Measurements from ENCODE around the gene RAPGEF4. TPM values are rescaled to one million over a fixed set of nuclear protein-coding genes. Genes with fewer than 3 reads are reported as not detected.

RAPGEF4 gene
- total RNA-seq, 1 experiment from 2014 or later = 1.4 TPM

DNA sequence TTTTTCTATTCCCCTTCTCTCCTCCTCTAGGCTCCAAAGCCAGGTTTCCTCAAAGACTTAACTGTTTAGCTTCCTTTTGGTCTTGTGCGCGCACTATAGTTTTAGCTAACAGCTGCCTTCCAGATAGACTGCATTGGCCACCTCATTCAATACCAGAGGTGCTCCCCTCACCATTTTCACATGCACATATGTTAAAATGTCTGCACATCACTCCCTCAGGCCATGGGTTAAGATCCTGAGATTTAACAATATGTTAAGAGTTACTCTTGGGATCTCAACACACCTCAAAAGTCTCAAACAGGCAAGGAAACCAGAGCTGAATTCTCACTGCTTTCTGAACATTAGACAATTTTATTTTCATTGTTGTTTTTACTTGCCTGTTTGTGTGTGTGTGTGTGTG lies 259.2 kb downstream of the RAPGEF4 start:
- H3K4me1 ChIP-seq (ENCODE audit: insufficient read depth, low read length) = peaks cover 5% of the 10 kb centered on the region; the same call in 1 of the 2 replicates
- Mint-ChIP-seq H3K27ac (no peak overlapping the region), H3K4me3 (no peak overlapping the region), H3K36me3 (ENCODE audit: insufficient read depth in 1 of 3, low read depth in 3 of 3) (no peaks in the 10 kb centered on the region), H3K4me1 (peaks cover 10 to 13% of the 10 kb centered on the region in 2 experiments), H3K27me3 (ENCODE audit: low read depth) (no peaks in the 10 kb centered on the region; the same call in 1 of the 2 replicates), H3K9me3 (no peaks in the 10 kb centered on the region)
- no peak overlapping the region for H3K9ac ChIP-seq (ENCODE audit: extremely low read depth, insufficient read length, low read length)
- no peaks in the 10 kb centered on the region for H3K23me2 ChIP-seq (ENCODE audit: insufficient read length, low read depth, low read length, poor library complexity, severe bottlenecking)
- no peak overlapping the region for H3K4ac ChIP-seq (ENCODE audit: low read depth, low read length)
- H2BK20ac ChIP-seq (ENCODE audit: low read depth, low read length, poor library complexity, severe bottlenecking) = no peak overlapping the region
- no peak for DNase-seq
- H3K4me2 ChIP-seq (ENCODE audit: insufficient read depth, insufficient read length, low read length) = no peak overlapping the region
- TF ChIP-seq, protein P1, sequence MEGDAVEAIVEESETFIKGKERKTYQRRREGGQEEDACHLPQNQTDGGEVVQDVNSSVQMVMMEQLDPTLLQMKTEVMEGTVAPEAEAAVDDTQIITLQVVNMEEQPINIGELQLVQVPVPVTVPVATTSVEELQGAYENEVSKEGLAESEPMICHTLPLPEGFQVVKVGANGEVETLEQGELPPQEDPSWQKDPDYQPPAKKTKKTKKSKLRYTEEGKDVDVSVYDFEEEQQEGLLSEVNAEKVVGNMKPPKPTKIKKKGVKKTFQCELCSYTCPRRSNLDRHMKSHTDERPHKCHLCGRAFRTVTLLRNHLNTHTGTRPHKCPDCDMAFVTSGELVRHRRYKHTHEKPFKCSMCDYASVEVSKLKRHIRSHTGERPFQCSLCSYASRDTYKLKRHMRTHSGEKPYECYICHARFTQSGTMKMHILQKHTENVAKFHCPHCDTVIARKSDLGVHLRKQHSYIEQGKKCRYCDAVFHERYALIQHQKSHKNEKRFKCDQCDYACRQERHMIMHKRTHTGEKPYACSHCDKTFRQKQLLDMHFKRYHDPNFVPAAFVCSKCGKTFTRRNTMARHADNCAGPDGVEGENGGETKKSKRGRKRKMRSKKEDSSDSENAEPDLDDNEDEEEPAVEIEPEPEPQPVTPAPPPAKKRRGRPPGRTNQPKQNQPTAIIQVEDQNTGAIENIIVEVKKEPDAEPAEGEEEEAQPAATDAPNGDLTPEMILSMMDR (conservative IDR thresholded peaks at IDR 0.05) = no peak
- no peak overlapping the region for H2BK5ac ChIP-seq (ENCODE audit: insufficient read length, low read length)
- WGBS (ENCODE audit: extremely low coverage, insufficient read length, low lambda C conversion rate) = no CpG with 5 or more reads among the region's 2 CpGs
- no peak overlapping the region for H3K23ac ChIP-seq (ENCODE audit: insufficient read length, low read depth, low read length)
- no peaks in the 10 kb centered on the region for H4K20me1 ChIP-seq (ENCODE audit: control insufficient read depth, insufficient read depth, insufficient read length)
- no peak overlapping the region for H3K18ac ChIP-seq (ENCODE audit: insufficient read length, low read depth, low read length)
- no peak overlapping the region for H3K27ac ChIP-seq (ENCODE audit: insufficient read length, low read depth, low read length)
- H3T11ph ChIP-seq (ENCODE audit: low read length) = no peak overlapping the region
- H3K9me3 ChIP-seq (ENCODE audit: control insufficient read depth, low read depth, low read length) = no peaks in the 10 kb centered on the region
- H2BK12ac ChIP-seq (ENCODE audit: insufficient read length, low read depth, low read length) = no peak overlapping the region
- H3K79me1 ChIP-seq (ENCODE audit: insufficient read depth, low read depth, low read length, poor library complexity, severe bottlenecking) = no peaks in the 10 kb centered on the region
- H3K14ac ChIP-seq (ENCODE audit: insufficient read depth, low read length) = no peak overlapping the region
- no peak overlapping the region for H2AFZ ChIP-seq (ENCODE audit: low read length)
- H2BK15ac ChIP-seq (ENCODE audit: low read depth, low read length) = no peak overlapping the region
- no peak overlapping the region for H2BK120ac ChIP-seq (ENCODE audit: low read depth, low read length, poor library complexity, severe bottlenecking)
- no peaks in the 10 kb centered on the region for H3K79me2 ChIP-seq (ENCODE audit: insufficient read depth, low read length)
- no peak overlapping the region for H4K8ac ChIP-seq (replicated peaks; ENCODE audit: insufficient read length, low read depth, low read length)
- no peak overlapping the region for H2AK5ac ChIP-seq (ENCODE audit: insufficient read length, low read length)
- no peak overlapping the region for H3K56ac ChIP-seq (ENCODE audit: insufficient read length, low read depth, low read length)
- no peaks in the 10 kb centered on the region for H3K27me3 ChIP-seq (ENCODE audit: insufficient read depth, low read length)
- no peak overlapping the region for H4K5ac ChIP-seq (ENCODE audit: insufficient read length, low read depth, low read length)
- no peak overlapping the region for H4K91ac ChIP-seq (ENCODE audit: insufficient read length, low read depth, low read length)
